ENCODE measurements around the gene SPACA5B.
A peak's percentile ranks its signal among the peaks of the same experiment; 100 is the strongest.
"Not testable (repeated sequence)": the region's sequence is repeated elsewhere in the genome, so short reads cannot be mapped to it uniquely, and the experiment has no call there.

The SPACA5B gene

DNA sequence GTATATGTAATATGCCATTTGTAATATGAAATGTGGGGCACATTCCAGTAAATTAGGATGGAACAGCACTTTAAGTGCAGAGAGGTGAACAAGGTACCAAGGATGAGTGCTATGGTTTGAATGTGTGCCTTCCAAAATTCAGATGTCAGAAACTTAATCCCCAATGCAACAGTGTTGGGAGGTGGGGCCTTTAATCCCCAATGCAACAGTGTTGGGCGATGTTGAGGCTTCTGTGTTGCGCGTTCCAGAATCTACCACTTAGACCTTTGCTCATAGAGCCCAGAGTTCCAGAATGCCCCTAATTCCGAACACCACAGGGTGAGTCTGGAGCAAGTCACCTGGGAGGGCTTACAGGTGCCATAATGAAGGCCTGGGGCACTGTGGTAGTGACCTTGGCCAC is at the start of gene SPACA5B:
TSS of gene SPACA5B (plus strand) at position 301 of the 400 bp plus-strand sequence. CDS start at position 363, 62 bp downstream.
- DNase-seq, result not testable (repeated sequence)

- peak; percentile 2 to 64 for DNase-seq
These were observed 47.2 kb upstream of the SPACA5B start for GRCh38 chrX:48083212-48083611.

DNA sequence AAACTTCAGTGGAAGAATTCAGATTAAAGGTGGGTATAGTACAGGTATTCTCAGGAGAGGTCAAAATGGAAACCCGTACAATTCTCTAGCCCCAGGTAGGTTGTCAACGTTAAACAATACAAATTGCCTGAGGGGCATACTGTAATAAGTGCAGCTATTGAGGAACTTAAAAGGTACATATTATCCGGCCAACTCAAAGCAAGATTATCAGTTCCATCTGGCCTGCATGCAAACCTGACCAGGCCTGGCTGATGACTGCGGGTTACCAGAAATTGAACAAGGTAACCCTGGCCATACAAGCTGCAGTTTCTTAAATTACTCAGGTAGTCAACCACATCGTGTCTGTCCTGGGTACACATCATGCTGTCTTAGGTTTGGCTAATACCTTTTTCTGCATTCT is 46.7 kb upstream of the SPACA5B start:
- no peak for DNase-seq

DNA sequence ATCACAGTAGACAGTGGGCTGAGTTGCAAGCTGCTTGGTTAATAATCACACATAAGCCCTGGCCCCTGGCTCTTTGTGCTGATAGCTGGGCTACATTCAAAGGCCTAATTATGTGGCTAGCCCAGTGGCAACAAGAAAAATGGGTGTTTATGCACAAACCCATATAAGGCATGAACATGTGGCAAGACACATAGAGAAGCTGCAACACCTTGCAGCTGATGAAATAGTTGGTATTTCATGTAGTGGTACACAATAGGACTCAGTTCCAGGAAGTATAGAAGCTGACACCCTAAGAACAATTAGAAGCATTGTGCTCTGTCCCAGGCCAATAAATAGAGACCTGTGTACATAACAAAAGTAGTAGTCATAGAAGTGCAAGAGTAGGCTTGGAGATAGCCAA is 44.3 kb upstream of the SPACA5B start:
- peak; percentile 20 to 23 for DNase-seq

DNA sequence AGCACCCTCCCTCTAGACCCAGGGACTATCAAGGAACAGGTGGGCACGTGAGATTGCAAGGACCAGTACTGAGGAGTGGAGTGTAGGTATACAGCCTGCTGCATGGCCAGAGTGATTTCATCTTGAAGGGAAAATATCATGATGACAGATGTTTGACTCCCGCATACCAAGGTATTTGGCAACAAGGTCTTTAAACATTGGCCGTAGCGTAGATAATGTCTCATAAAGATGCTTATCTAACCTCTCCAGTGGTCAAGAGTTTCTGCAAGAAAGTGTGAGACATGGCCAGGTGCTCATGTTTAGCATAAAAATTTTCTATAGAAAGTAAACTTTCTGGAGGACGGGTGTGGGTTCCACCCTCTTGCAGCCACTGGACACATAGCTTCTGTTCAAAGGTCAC is 40.3 kb upstream of the SPACA5B start:
- DNase-seq, result no peak

DNA sequence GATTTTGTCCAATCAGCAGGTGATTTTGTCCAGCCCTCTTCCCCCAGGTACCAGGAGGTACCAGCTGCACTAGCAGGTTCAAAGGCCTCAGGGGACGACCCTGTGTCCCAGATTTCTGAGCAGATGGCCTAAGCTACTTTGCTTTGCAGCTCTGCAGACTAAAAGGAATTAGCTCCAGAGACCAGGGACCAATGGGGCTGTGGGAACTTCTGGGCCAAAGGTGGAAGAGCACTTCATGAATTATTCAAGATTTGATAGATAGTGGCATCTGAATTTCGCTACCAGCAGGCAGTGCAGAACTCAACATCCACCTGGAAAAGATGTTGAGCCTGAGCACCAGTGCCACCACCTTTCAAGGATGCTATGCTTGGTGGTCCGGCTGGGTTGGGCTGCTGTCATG is 37.9 kb upstream of the SPACA5B start:
- DNase-seq, result not testable (repeated sequence)

DNA sequence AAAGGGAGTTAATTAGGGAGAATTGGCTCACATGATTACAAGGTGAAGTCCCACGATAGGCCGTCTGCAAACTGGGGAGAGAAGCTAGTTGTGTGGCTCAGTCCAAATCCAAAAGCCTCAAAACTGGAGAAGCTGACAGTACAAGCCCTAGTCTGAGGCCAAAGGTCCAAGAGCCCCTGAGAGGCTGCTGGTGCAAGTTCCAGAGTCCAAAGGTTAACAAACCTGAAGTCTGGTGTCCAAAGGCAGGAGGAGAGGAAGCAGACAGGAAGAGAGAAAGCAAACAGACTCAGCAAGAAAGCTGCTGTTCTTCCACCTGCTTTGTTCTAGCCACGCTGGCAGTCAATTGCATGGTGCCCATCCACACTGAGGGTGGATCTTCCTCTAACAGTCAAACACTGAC is 29.0 kb upstream of the SPACA5B start:
- DNase-seq, result no peak

DNA sequence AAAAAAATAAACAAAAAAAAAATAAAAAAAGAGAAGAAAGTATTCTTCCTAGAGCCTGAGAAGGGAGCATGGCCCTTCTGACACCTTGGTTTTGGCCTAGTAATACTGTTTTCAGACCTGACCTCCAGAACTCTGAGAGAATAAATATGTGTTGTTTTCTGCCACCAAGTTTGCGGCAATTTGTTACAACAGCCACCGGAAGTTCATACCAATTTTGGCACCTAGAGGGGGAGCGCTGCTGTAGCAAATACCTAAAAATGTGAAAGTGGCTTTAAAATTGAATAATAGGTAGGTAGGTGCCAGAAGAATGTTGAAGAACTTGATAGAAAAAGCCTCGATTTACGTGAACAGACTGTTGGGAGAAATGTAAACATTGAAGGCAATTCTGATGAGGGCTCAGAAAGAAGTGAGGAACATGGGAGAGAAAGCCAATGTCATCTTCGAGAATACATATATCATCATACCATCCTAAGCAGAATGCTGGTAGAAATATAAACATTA is 27.5 kb upstream of the SPACA5B start:
- DNase-seq, result no peak

- no peak for DNase-seq
These were observed 22.7 kb upstream of the SPACA5B start for GRCh38 chrX:48107717-48108116.

DNA sequence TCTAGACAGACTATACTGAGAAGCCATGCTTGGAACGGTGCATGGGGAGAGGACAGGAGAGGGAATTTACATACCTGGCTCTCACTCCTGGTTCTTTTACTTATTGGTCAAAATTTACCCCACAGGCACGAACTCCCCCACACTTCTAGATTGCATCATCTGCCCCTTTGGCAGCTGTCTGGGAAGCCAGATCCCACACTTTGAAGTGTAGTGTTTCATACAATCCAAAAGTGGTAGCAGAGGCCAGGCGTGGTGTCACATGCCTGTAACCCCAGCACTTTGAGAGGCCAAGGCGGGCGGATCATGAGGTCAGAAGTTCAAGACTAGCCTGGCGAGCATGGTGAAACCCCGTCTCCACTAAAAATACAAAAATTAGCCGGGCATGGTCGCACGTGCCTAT is 5.1 kb upstream of the SPACA5B start:
- DNase-seq, result not testable (repeated sequence)

DNA sequence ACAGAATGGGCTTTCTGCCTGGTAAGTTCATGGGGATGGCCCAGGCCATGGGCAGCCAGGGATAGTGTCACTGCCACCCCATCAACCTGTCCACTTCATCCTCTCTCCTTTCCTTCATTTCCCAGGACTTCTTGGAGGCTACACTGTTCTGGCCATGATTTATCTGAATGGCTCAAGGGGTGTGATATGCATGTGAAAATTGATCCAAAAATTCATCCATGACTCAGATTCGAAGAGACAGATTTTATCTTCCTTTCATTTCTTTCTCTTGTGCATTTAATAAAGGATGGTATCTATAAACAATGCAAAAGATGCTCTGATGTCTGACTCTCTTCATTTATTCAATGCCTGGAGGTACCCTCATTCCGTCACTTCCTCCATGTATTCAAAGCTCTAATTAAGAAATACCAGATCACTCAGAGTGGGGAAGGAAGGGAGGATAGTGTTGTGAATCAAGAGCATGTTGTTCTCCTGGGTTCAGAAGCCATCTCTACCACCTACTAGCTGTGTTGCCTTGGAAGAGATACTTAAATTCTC is 1.9 kb downstream of the SPACA5B start:
- not testable (repeated sequence) for DNase-seq

- not testable (repeated sequence) for DNase-seq
These were observed 8.7 kb downstream of the SPACA5B start for GRCh38 chrX:48139076-48139475.

DNA sequence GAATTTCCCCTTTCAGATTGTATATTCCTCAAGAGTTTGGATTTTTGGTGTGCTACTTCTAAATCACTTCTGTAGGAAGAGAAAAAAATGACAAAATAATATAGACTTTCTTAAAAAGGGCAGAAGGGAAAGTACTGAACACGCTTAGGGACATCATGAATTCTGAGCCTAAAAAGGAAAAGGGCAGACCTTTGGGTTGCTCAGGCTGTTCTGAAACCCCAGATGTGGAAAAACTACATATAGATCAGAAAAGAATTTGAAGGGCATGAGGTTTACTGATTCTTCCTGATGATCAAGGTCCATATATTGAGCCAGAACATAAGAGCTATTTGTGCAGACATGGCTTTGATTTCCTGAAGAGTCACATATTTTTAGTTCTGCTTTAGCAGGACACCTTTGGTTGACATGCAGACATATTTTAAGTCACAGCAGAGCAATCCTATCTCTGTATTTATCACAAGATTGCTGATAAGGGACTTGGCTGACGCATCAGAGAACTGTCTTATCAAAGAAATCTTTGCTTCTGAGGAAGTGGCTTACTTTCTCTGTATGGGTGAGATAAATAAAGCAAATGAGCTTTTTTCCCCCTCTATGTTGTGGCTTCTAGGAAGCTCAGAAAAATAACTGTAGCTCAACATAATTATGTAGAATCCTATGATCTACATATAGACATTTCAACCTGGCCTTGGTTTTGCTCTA is 11.5 kb downstream of the SPACA5B start:
- DNase-seq, result not testable (repeated sequence)

DNA sequence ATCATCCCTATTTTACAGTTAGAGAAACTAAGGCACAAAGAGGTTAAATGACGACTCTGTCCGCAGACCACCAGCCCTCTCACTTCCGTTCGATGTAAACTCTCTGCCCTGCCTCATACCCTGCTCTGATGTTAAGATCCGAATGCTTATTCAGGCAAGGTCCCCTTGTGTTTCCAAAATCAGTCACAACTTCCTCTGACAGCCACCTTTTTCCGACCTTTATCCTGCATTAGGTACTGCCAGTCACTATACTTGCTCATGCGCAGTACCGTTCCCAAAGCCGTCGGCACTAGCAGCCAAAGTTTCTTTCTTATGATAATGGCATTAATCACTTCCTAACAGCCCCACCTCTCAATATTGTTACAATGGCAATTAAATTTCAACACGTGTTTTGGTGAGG is 12.3 kb downstream of the SPACA5B start:
- not testable (repeated sequence) for DNase-seq

GRCh38 chrX:48153769-48154168 is 23.3 kb downstream of the SPACA5B start:
- no peak for DNase-seq

GRCh38 chrX:48154796-48155195 is 24.4 kb downstream of the SPACA5B start:
- DNase-seq, result no peak

- no peak for DNase-seq
These were observed 25.6 kb downstream of the SPACA5B start for GRCh38 chrX:48156014-48156413.

DNA sequence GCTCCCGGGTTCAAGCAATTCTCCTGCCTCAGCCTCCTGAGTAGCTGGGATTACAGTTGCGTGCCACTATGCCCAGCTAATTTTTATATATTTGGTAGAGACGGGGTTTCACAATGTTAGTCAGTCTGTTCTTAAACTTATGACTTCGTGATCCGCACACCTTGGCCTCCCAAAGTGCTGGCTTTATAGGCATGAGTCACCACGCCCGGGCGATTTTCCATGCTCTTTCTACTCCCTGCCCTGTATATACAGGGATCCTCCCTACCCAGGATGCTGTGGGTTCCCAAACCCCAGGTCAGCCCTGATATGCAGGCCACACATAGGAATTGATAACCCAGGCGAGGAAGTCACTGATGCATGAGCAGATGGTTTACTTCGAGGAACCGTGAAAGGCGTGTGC is 34.8 kb downstream of the SPACA5B start:
- no peak for DNase-seq

DNA sequence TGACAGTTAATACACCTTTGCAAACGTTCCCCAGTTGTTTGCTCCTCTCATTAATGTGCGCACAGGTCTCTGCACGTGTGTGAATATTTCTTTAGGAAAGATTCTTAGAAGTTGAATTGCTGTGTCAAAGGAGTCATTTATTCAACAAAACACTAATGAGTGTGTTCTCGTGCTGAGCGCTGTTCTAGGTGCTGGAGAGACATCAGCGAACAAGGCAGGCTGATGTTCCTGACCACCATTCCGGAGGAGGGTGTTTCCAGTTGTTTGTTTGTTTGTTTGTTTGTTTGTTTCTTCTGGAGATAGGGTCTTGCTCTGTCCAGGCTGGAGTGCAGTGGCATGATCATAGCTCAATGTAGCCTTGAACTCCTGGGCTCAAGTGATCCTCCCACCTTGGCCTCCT is 35.9 kb downstream of the SPACA5B start:
- not testable (repeated sequence) for DNase-seq

DNA sequence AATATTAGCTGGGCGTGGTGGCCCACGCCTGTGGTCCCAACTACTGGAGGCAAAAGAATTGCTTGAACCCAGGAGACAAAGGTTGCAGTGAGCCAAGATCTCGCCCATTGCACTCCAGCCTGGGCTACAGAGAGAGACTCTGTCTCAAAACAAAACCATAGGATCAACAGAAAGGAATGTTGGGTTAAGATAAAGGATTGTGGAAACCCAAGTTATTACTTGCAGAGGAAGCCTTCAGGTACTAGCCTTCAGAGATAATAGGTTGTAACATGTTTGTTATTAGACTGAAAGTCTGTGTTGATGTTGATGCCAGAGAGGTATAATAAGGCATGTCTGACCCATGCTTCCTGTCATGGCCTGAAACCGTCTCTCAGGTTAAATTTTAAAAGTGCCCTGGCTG is 49.3 kb downstream of the SPACA5B start:
- DNase-seq, result no peak

DNA sequence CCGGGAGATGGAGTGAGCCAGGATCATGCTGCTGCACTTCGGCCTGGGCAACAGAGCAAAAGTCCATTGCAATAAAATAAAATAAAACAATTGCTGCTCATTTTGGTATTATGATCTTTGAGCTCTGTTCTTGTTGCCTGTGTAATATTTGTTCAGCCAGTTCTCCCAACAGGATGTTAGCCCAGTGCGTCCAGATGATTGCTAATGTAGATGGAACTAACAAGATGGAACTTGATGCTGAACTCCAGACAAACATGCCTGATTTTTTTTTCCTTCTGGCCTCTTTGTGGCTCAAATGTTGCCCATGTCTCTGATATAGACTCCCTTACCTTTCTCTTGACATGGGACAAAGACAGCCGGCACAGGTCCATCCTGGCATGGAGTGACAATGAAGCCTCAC is 50.4 kb downstream of the SPACA5B start:
- DNase-seq, result no peak

GRCh38 chrX:48181882-48182281 is 51.5 kb downstream of the SPACA5B start:
- not testable (repeated sequence) for DNase-seq

All from NCI-H526 (cell line).